H1 (cell line): ENCODE measurements around the gene CHST8. TPM values are rescaled to one million over a fixed set of nuclear protein-coding genes. Genes with fewer than 3 reads are reported as not detected.

Source experiments
- CTCF ChIA-PET: fragments of 300-600 bp; sonication (Branson Sonifier 250); formaldehyde crosslinking; loops from one replicate; lab custom pipeline; 2021; ENCODE audit not compliant: partially characterized antibody; lab: Charles Lee
- POLR2A ChIA-PET: fragments of 300-600 bp; sonication (Branson Sonifier 250); formaldehyde crosslinking; loops from one replicate; lab custom pipeline; 2021; ENCODE audit warnings: inconsistent platforms; ENCODE audit not compliant: partially characterized antibody; lab: Charles Lee
- DNase-seq, 2 experiments: peaks; one replicate each; pipeline versions ENCODE4 v3.0.0 to v3.0.0-alpha.2; 2010 to 2022; ENCODE audit warnings: low spot score in 2 of 2, low read depth in 1 of 2, mixed read lengths in 1 of 2
- FAIRE-seq: peaks from 2 replicates; lab custom pipeline; 2011; peaks lifted over from hg19 to GRCh38; lab: Jason Lieb, UNC
- H2AFZ ChIP-seq: 2 replicates; pipeline ENCODE4 v1.8.1; 2012; ENCODE audit warnings: low read length, inconsistent platforms
- H2AK5ac ChIP-seq: 2 replicates; pipeline ENCODE4 v1.6.1; 2013; ENCODE audit warnings: low read depth, low read length
- H2BK120ac ChIP-seq: replicated peaks from 2 replicates; pipeline ENCODE3; 2013; ENCODE audit warnings: low read depth, low read length, inconsistent platforms
- H2BK12ac ChIP-seq: 2 replicates; pipeline ENCODE4 v1.6.1; 2013; ENCODE audit warnings: low read depth, low read length
- H2BK15ac ChIP-seq: 2 replicates; pipeline ENCODE4 v1.6.1; 2013; ENCODE audit warnings: low read length
- H2BK20ac ChIP-seq: 2 replicates; pipeline ENCODE4 v1.6.1; 2013; ENCODE audit warnings: low read length
- H2BK5ac ChIP-seq: 2 replicates; pipeline ENCODE4 v1.6.1; 2013; ENCODE audit warnings: low read depth, low read length
- H3K14ac ChIP-seq: 2 replicates; pipeline ENCODE4 v1.6.1; 2013; ENCODE audit warnings: inconsistent platforms; ENCODE audit not compliant: insufficient read length
- H3K18ac ChIP-seq: 2 replicates; pipeline ENCODE4 v1.6.1; 2013; ENCODE audit warnings: low read length; ENCODE audit errors: extremely low read depth
- H3K23ac ChIP-seq: 2 replicates; pipeline ENCODE4 v1.6.1; 2013; ENCODE audit warnings: inconsistent platforms; ENCODE audit not compliant: insufficient read length
- H3K23me2 ChIP-seq: 2 replicates; pipeline ENCODE4 v1.6.1; 2013; ENCODE audit warnings: low read depth, low read length
- H3K27ac ChIP-seq: 2 replicates; pipeline ENCODE4 v1.6.1; 2011; ENCODE audit warnings: low read depth, low read length, inconsistent platforms
- H3K27me3 ChIP-seq, 4 experiments: replicated peaks in 1 of 4; 1 replicate in 1 of 4; 2 replicates in 3 of 4; pipeline versions ENCODE4 v1.6.1 to v1.8.1; 2011 to 2013; ENCODE audit warnings: low read length in 3 of 4, mild to moderate bottlenecking in 3 of 4, inconsistent platforms in 2 of 4, mixed read lengths in 2 of 4, moderate library complexity in 1 of 4; ENCODE audit not compliant: control insufficient read depth in 3 of 4, insufficient read depth in 3 of 4; ENCODE audit errors: extremely low read depth in 1 of 4
- H3K36me3 ChIP-seq, 4 experiments: 2 replicates each; pipeline versions ENCODE4 v1.6.1 to v1.8.1; 2011 to 2013; ENCODE audit warnings: mild to moderate bottlenecking in 4 of 4, low read length in 3 of 4, moderate library complexity in 2 of 4, control low read depth in 1 of 4, inconsistent platforms in 1 of 4; ENCODE audit not compliant: insufficient read depth in 4 of 4, control insufficient read depth in 2 of 4
- H3K4ac ChIP-seq: replicated peaks from 2 replicates; pipeline ENCODE3; 2013; ENCODE audit warnings: low read length, low read depth, mixed read lengths, inconsistent platforms; ENCODE audit not compliant: insufficient read length
- H3K4me1 ChIP-seq, 4 experiments: replicated peaks in 1 of 4; 1 replicate in 1 of 4; 2 replicates in 3 of 4; pipeline versions ENCODE4 v1.6.1 to v1.8.1; 2011 to 2013; ENCODE audit warnings: low read length in 3 of 4, inconsistent platforms in 2 of 4, mixed read lengths in 1 of 4; ENCODE audit not compliant: insufficient read depth in 4 of 4, control insufficient read depth in 3 of 4
- H3K4me2 ChIP-seq, 2 experiments: 2 replicates each; pipeline versions ENCODE4 v1.6.1 to v1.8.1; 2011 to 2013; ENCODE audit warnings: low read depth in 2 of 2, low read length in 2 of 2, control low read depth in 1 of 2, inconsistent platforms in 1 of 2, mild to moderate bottlenecking in 1 of 2; ENCODE audit not compliant: insufficient read depth in 1 of 2
- H3K4me3 ChIP-seq, 4 experiments: fragments of 200-600, 300-600 bp in 1 of 4; sonication (generic), shearing (Covaris generic), sonication (Bioruptor Twin) in 1 of 4; 2 replicates each; pipeline versions ENCODE4 v1.5.1 to v1.8.1; 2011 to 2016; ENCODE audit warnings: low read length in 4 of 4, low read depth in 3 of 4, control low read depth in 2 of 4, inconsistent platforms in 2 of 4, mild to moderate bottlenecking in 2 of 4, mixed read lengths in 1 of 4, moderate library complexity in 1 of 4; ENCODE audit not compliant: insufficient read depth in 2 of 4; ENCODE audit errors: extremely low read depth in 1 of 4
- H3K56ac ChIP-seq: replicated peaks from 2 replicates; pipeline ENCODE3; 2013; ENCODE audit warnings: low read depth, mild to moderate bottlenecking, mixed read lengths, low read length, inconsistent platforms; ENCODE audit not compliant: insufficient read length
- H3K79me1 ChIP-seq: 2 replicates; pipeline ENCODE4 v1.6.1; 2013; ENCODE audit warnings: low read depth, low read length, control low read depth
- H3K79me2 ChIP-seq, 2 experiments: 2 replicates each; pipeline versions ENCODE4 v1.6.1 to v1.8.1; 2012 to 2013; ENCODE audit warnings: low read length in 2 of 2, mild to moderate bottlenecking in 2 of 2, inconsistent platforms in 1 of 2; ENCODE audit not compliant: insufficient read depth in 2 of 2, control insufficient read depth in 1 of 2
- H3K9ac ChIP-seq, 4 experiments: replicated peaks in 1 of 4; 1 replicate in 1 of 4; 2 replicates in 3 of 4; pipeline versions ENCODE4 v1.6.1 to v1.8.1; 2011 to 2013; ENCODE audit warnings: low read depth in 3 of 4, low read length in 3 of 4, control low read depth in 2 of 4, mild to moderate bottlenecking in 2 of 4, moderate library complexity in 2 of 4, inconsistent platforms in 1 of 4; ENCODE audit errors: extremely low read depth in 1 of 4
- H3K9me3 ChIP-seq, 2 experiments: 2 replicates each; pipeline versions ENCODE4 v1.6.1 to v1.8.1; 2012 to 2013; ENCODE audit warnings: mild to moderate bottlenecking in 2 of 2, moderate library complexity in 2 of 2, control low read depth in 1 of 2, inconsistent platforms in 1 of 2, low read depth in 1 of 2, low read length in 1 of 2, mixed read lengths in 1 of 2; ENCODE audit not compliant: insufficient read depth in 2 of 2
- H4K20me1 ChIP-seq, 2 experiments: replicated peaks in 1 of 2; 2 replicates each; pipeline versions ENCODE3 to v1.8.1; 2011 to 2013; ENCODE audit warnings: inconsistent platforms in 2 of 2, low read length in 2 of 2, mild to moderate bottlenecking in 1 of 2; ENCODE audit not compliant: insufficient read depth in 2 of 2, control insufficient read depth in 1 of 2
- H4K5ac ChIP-seq: 2 replicates; pipeline ENCODE4 v1.6.1; 2013; ENCODE audit warnings: low read length, low read depth, mixed read lengths, inconsistent platforms; ENCODE audit not compliant: insufficient read length
- H4K8ac ChIP-seq: 2 replicates; pipeline ENCODE4 v1.8.0; 2013; ENCODE audit warnings: mild to moderate bottlenecking, moderate library complexity, low read length, inconsistent platforms; ENCODE audit not compliant: insufficient read depth; ENCODE audit errors: extremely low read depth
- H4K91ac ChIP-seq: replicated peaks from 2 replicates; pipeline ENCODE3; 2013; ENCODE audit warnings: low read length, mixed read lengths, inconsistent platforms; ENCODE audit not compliant: insufficient read length
- BRCA1 ChIP-seq: IDR thresholded peaks from 2 replicates; pipeline ENCODE4 v1.6.1; 2012; ENCODE audit warnings: low read depth, low read length, improper control_type of control experiment
- CEBPB ChIP-seq: IDR thresholded peaks from 2 replicates; pipeline ENCODE4 v1.6.1; 2012; ENCODE audit warnings: low read depth, low read length
- MAX ChIP-seq: IDR thresholded peaks from 2 replicates; pipeline ENCODE4 v1.6.1; 2012; ENCODE audit warnings: inconsistent platforms
- SAP30 ChIP-seq: fragments of 300-600 bp; sonication (generic); IDR thresholded peaks from 2 replicates; pipeline ENCODE4 v1.7.1; 2012; ENCODE audit warnings: low read length, moderate library complexity, mild to moderate bottlenecking, inconsistent platforms; ENCODE audit not compliant: insufficient read depth, insufficient replicate concordance
- SIRT6 ChIP-seq: IDR thresholded peaks from one replicate; pipeline ENCODE4 v1.7.1; 2012; ENCODE audit warnings: low read length, inconsistent platforms
- TAF1 ChIP-seq: IDR thresholded peaks from 2 replicates; pipeline ENCODE4 v1.6.1; 2011; ENCODE audit warnings: mild to moderate bottlenecking, low read depth, low read length
- TAF7 ChIP-seq: optimal IDR thresholded peaks from 2 replicates; pipeline ENCODE3; 2011; ENCODE audit warnings: low read depth, mild to moderate bottlenecking, inconsistent platforms, low read length, moderate library complexity, borderline replicate concordance
- WGBS, 2 experiments: shearing (Covaris generic) in 1 of 2; methylation state at CpG; one replicate each; pipeline versions ENCODE4 v1.1.6 to v1.1.7; 2013 to 2015; ENCODE audit warnings: low lambda C conversion rate in 2 of 2, mixed read lengths in 2 of 2, inconsistent platforms in 1 of 2, low coverage in 1 of 2, missing lambda C conversion rate in 1 of 2; ENCODE audit not compliant: insufficient replicate concordance in 2 of 2, insufficient coverage in 1 of 2, insufficient read length in 1 of 2; ENCODE audit errors: extremely low coverage in 1 of 2, missing lambda C conversion rate in 1 of 2; 5-methylcytosine and 5-hydroxymethylcytosine counted together
- polyA plus RNA-seq, 7 experiments: library from polyadenylated mRNA; depleted of rRNA in 3 of 7; stranded (reverse) in 5 of 7; unstranded in 2 of 7; fragments of >200 nt in 5 of 7; fragments of 200-250 nt in 2 of 7; gene quantifications; 1 replicate in 5 of 7; 2 replicates in 1 of 7; 4 replicates in 1 of 7; pipeline versions ENCODE4 v1.2.1 to v1.2.3, GENCODE V29; 2011 to 2013; ENCODE audit warnings: missing spikeins in 2 of 7, mixed read lengths in 2 of 7
- total RNA-seq: library from RNA; stranded (reverse); fragmentation: NEBNext Ultra II Directional; extraction: Animal tissue kit (Norgen Biotek cat#: 25700); gene quantifications from 2 replicates; pipeline ENCODE4 v1.2.1, GENCODE V29; 2021

CHST8 gene
- total and polyA plus RNA-seq, 2 of the 8 experiments (the other 6 are each of a cell fraction or from before 2014, with no cell fraction given): 10.8 to 28.2 TPM

- POLR2A ChIA-PET: interaction anchor here (0.8 to 1.4 kb wide), 2 partner anchors 10 to 100 kb away, joined by 3 read pairs; no protein-coding TSS in a partner anchor
- Histone ChIP-seq H2BK120ac (no peak overlapping the region), H3K56ac (no peak overlapping the region), H3K36me3 (no peaks in the 10 kb centered on the region), H3K23me2 (peaks cover 13% of the 10 kb centered on the region; the same call in 1 of the 2 replicates), H3K27ac (no peak overlapping the region), H3K23ac (no peak overlapping the region), H3K79me2 (no peaks in the 10 kb centered on the region), H2AFZ (no peak overlapping the region)
- TF ChIP-seq TAF7: no peak
- no peak for TF ChIP-seq CEBPB
- no peak for TF ChIP-seq MAX
- no peak for TF ChIP-seq TAF1
- TF ChIP-seq SIRT6: no peak
- TF ChIP-seq SAP30: no peak
- TF ChIP-seq BRCA1: no peak
- TF ChIP-seq, all 59 proteins: peak for 0
- Histone ChIP-seq H3K27me3 (no peaks in the 10 kb centered on the region), H3K9ac (no peak overlapping the region), H4K20me1 (peaks cover 0 to 20% of the 10 kb centered on the region in 2 experiments), H4K5ac (no peak overlapping the region), H3K14ac (no peak overlapping the region), H2BK5ac (no peak overlapping the region), H3K79me1 (peaks cover 7% of the 10 kb centered on the region), H4K8ac (no peak overlapping the region), H3K4ac (no peak overlapping the region), H3K18ac (no peak overlapping the region; the same call in 1 of the 2 replicates), H3K4me1 (peaks cover 0 to 3% (median 0%) of the 10 kb centered on the region in 4 experiments; a peak in 1 of 7 replicates), H2AK5ac (peak overlapping the region; percentile 39; the same call in 1 of the 2 replicates), H4K91ac (peak overlapping the region; percentile 73), H3K4me3 (no peak overlapping the region), H2BK20ac (no peak overlapping the region), H3K4me2 (no peak overlapping the region), H2BK12ac (no peak overlapping the region), H2BK15ac (no peak overlapping the region), H3K9me3 (no peaks in the 10 kb centered on the region)
- WGBS, 2 experiments: 92% methylated on average over 4 of the region's 7 CpGs; no CpG with 5 or more reads in 1 of the 2 experiments
- FAIRE-seq (no peak), DNase-seq (no peak)
- CTCF ChIA-PET: interaction anchor here (0.9 to 1.7 kb wide), 6 partner anchors 20 to 311 kb away, joined by 3 to 4 read pairs (median 3); no protein-coding TSS in a partner anchor
These were observed 102.9 kb downstream of the CHST8 start for GRCh38 chr19:33724721-33725060.
